Endothelial cell of umbilical vein (primary cell): ENCODE results near the gene BANK1. TPM values are rescaled to one million over a fixed set of nuclear protein-coding genes. Genes with fewer than 3 reads are reported as not detected.

ENCODE experiments used
- BruUV-seq: library from RNA; stranded (reverse); fragments of 400-500 nt; replicated peaks from 2 replicates; lab custom pipeline; 2021; lab: Mats Ljungman, UMichigan
- CTCF ChIA-PET: fragments of 300-600, 350-600 bp; sonication (Branson Sonifier 250); formaldehyde crosslinking; loops from one replicate; lab custom pipeline; 2021; ENCODE audit warnings: antibody characterized with exemption, inconsistent platforms; lab: Charles Lee
- POLR2A ChIA-PET: fragments of 300-600, 350-600 bp; sonication (Branson Sonifier 250); formaldehyde crosslinking; loops from one replicate; lab custom pipeline; 2021; ENCODE audit warnings: antibody characterized with exemption, inconsistent platforms; lab: Charles Lee
- DNase-seq: peaks from one replicate; pipeline ENCODE4 v3.0.0-alpha.2; 2011; ENCODE audit warnings: low read depth, low spot score
- FAIRE-seq: peaks from 2 replicates; lab custom pipeline; 2011; peaks lifted over from hg19 to GRCh38; lab: Jason Lieb, UNC
- H2AFZ ChIP-seq: 2 replicates; pipeline ENCODE4 v1.6.0; 2012; ENCODE audit warnings: low read depth, low read length, control low read depth, inconsistent platforms
- H3K27ac ChIP-seq: 2 replicates; pipeline ENCODE4 v1.5.1; 2011; ENCODE audit warnings: low read depth, mild to moderate bottlenecking, control low read depth, low read length, moderate library complexity; ENCODE audit not compliant: insufficient read depth
- H3K27me3 ChIP-seq, 2 experiments: 2 replicates each; pipeline versions ENCODE4 v1.6.0 to v1.6.1; 2011; ENCODE audit warnings: low read length in 2 of 2, mixed read lengths in 1 of 2; ENCODE audit not compliant: control insufficient read depth in 2 of 2, insufficient read depth in 2 of 2
- H3K36me3 ChIP-seq, 2 experiments: 2 replicates in 1 of 2; 3 replicates in 1 of 2; pipeline ENCODE4 v1.5.1; 2011; ENCODE audit warnings: low read length in 2 of 2, mild to moderate bottlenecking in 1 of 2, moderate library complexity in 1 of 2; ENCODE audit not compliant: control insufficient read depth in 2 of 2, insufficient read depth in 2 of 2; ENCODE audit errors: extremely low read depth in 1 of 2
- H3K4me1 ChIP-seq: 3 replicates; pipeline ENCODE4 v1.5.1; 2011; ENCODE audit warnings: mild to moderate bottlenecking, low read length; ENCODE audit not compliant: control insufficient read depth, insufficient read depth; ENCODE audit errors: extremely low read depth
- H3K4me2 ChIP-seq: 2 replicates; pipeline ENCODE4 v1.6.1; 2011; ENCODE audit warnings: low read length, control low read depth, mixed read lengths; ENCODE audit not compliant: insufficient read depth
- H3K4me3 ChIP-seq, 3 experiments: fragments of 200-600 bp in 1 of 3; sonication (generic), shearing (Covaris generic) in 1 of 3; replicated peaks in 1 of 3; 2 replicates each; pipeline ENCODE4 v1.5.1; 2011 to 2016; ENCODE audit warnings: control low read depth in 3 of 3, low read length in 3 of 3, mild to moderate bottlenecking in 2 of 3, inconsistent platforms in 1 of 3, low read depth in 1 of 3, moderate library complexity in 1 of 3; ENCODE audit not compliant: insufficient read depth in 1 of 3
- H3K79me2 ChIP-seq: 2 replicates; pipeline ENCODE4 v1.6.0; 2012; ENCODE audit warnings: low read length, inconsistent platforms; ENCODE audit not compliant: control insufficient read depth, insufficient read depth
- H3K9ac ChIP-seq: replicated peaks from 2 replicates; pipeline ENCODE3; 2011; ENCODE audit warnings: low read length, control low read depth; ENCODE audit not compliant: insufficient read depth; ENCODE audit errors: extremely low read depth
- H3K9me1 ChIP-seq: replicated peaks from 3 replicates; pipeline ENCODE4 v1.6.0; 2011; ENCODE audit warnings: mild to moderate bottlenecking, low read length; ENCODE audit not compliant: control insufficient read depth, insufficient read depth; ENCODE audit errors: extremely low read depth
- H3K9me3 ChIP-seq: replicated peaks from 2 replicates; pipeline ENCODE4 v1.5.1; 2012; ENCODE audit warnings: low read length, inconsistent platforms; ENCODE audit not compliant: control insufficient read depth, insufficient read depth
- H4K20me1 ChIP-seq: replicated peaks from 2 replicates; pipeline ENCODE3; 2011; ENCODE audit warnings: mild to moderate bottlenecking, low read length; ENCODE audit not compliant: control insufficient read depth, insufficient read depth; ENCODE audit errors: extremely low read depth
- CTCF ChIP-seq, 2 donors: IDR thresholded peaks; 1 replicate in 1 of 2; 2 replicates in 1 of 2; pipeline ENCODE4 v1.5.1; 2011; ENCODE audit warnings: low read length in 2 of 2, mild to moderate bottlenecking in 2 of 2, moderate library complexity in 2 of 2, control low read depth in 1 of 2, inconsistent platforms in 1 of 2, low read depth in 1 of 2; ENCODE audit not compliant: insufficient read depth in 1 of 2; ENCODE audit errors: extremely low read depth in 1 of 2
- FOS ChIP-seq: IDR thresholded peaks from 2 replicates; pipeline ENCODE4 v1.6.1; 2011; ENCODE audit warnings: mild to moderate bottlenecking, low read length, moderate library complexity, borderline replicate concordance; ENCODE audit not compliant: insufficient read depth
- JUN ChIP-seq: IDR thresholded peaks from 2 replicates; pipeline ENCODE4 v1.6.1; 2011; ENCODE audit warnings: borderline replicate concordance, low read depth; ENCODE audit not compliant: insufficient read length, insufficient read depth
- MYC ChIP-seq: IDR thresholded peaks from one replicate; pipeline ENCODE4 v1.6.1; 2011; ENCODE audit warnings: mild to moderate bottlenecking, low read depth, low read length
- POLR2A ChIP-seq: IDR thresholded peaks from 2 replicates; pipeline ENCODE4 v1.6.1; 2012; ENCODE audit warnings: low read depth, mild to moderate bottlenecking, control low read depth, low read length
- dilution Hi-C: fragments of 300-500 bp; cut with MboI; formaldehyde crosslinking; loops from one replicate; pipeline ENCODE4 v1.15.0; 2019; ENCODE audit warnings: low sequenced_read_pairs; ENCODE audit not compliant: extremely low pct_ligation_motif_present
- intact Hi-C: fragments of 100-400 bp; cut with micrococcal nuclease; formaldehyde crosslinking; loops from one replicate; pipeline ENCODE4 v1.10.0; 2022
- polyA plus RNA-seq, 4 experiments: library from polyadenylated mRNA; depleted of rRNA in 3 of 4; stranded (reverse) in 3 of 4; unstranded in 1 of 4; fragments of >200 nt; gene quantifications; 2 replicates each; pipeline versions ENCODE4 v1.2.1 to v1.2.3, GENCODE V29; 2011 to 2012; ENCODE audit warnings: missing spikeins in 1 of 4
- total RNA-seq: library from RNA; stranded (reverse); gene quantifications from 2 replicates; pipeline ENCODE4 v1.2.3, GENCODE V29; 2021

Gene BANK1
- total and polyA plus RNA-seq, 2 donors (not counting 3 experiments of a cell fraction or from before 2014, with no cell fraction given) = 0.29 to 0.32 TPM

- POLR2A ChIA-PET = no interaction called here
Measured at GRCh38 chr4:101856149-101856548, 65.6 kb downstream of the BANK1 start.

More at GRCh38 chr4:101856149-101856548, 65.6 kb downstream of the BANK1 start:
- H3K36me3 ChIP-seq = no peaks in the 10 kb centered on the region
- H3K9ac ChIP-seq = no peak overlapping the region
- H2AFZ ChIP-seq = no peak overlapping the region
- H3K4me1 ChIP-seq = no peaks in the 10 kb centered on the region
- no peak overlapping the region for H3K27ac ChIP-seq
- no peaks in the 10 kb centered on the region for H4K20me1 ChIP-seq
- intact Hi-C loops (no loop called here), dilution Hi-C loops (no loop called here)
- TF ChIP-seq CTCF (IDR thresholded peaks at IDR 0.05; ENCODE audit: extremely low read depth in 1 of 2, insufficient read depth in 1 of 2, low read depth in 1 of 2, low read length in 2 of 2) (no peak), POLR2A (no peak), JUN (no peak), MYC (no peak), FOS (no peak)
- FAIRE-seq (no peak), DNase-seq (no peak)
- no peak overlapping the region for H3K4me2 ChIP-seq
- H3K9me3 ChIP-seq = no peaks in the 10 kb centered on the region
- H3K27me3 ChIP-seq = no peaks in the 10 kb centered on the region
- no peaks in the 10 kb centered on the region for H3K79me2 ChIP-seq
- no peak overlapping the region for H3K4me3 ChIP-seq
- CTCF ChIA-PET = no interaction called here
- no TSS peak for BruUV-seq
- H3K9me1 ChIP-seq = no peaks in the 10 kb centered on the region
